NCI-H1436 treated with DMSO at 0.1 percent for 48 hours (cell line): ENCODE measurements around the gene DIAPH3.

ENCODE experiments used
- DNase-seq: peaks from one replicate; lab custom pipeline; 2025; lab: John Stamatoyannopoulos, UW

DIAPH3 gene

DNA sequence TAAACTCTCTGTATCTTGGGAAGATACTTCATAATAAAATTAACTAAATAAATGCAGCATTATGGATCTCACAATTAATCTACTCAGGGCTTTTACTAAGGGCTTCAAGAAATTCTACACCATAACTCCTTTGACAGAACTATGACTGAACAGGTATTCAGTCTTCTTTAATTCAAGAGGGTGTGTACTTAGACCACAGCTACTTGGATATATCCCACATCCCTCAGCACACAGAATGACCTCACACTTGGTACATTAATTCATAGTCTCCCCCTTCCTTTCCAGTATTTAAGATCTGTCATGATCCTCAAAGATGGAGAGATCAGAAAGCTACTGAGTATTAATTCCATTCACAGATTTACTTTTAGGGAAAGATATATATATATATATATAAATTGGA lies 11.6 kb downstream of the DIAPH3 start:
- no peak for DNase-seq

GRCh38 chr13:60150538-60150937 lies 13.2 kb downstream of the DIAPH3 start:
- DNase-seq: no peak

- no peak for DNase-seq
Measured at GRCh38 chr13:60148918-60149317, 14.8 kb downstream of the DIAPH3 start.

DNA sequence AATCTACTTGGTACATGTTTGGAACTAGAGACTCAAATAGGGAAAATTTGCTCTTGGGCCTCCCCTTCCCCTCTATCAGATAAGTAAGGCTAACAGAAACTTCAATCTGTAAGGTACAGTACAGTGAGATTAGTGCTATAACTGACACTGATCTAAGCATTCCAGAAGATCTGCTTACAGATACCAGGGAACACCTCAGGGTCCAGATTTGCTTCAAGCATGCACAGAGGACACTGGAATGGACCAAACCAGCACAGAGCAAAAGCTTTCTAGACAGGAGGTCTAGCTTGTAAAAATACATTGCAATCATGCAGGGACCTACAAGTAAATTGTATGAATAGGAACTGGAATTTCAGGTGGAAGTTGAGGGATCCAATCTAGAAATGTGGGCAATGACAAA lies 16.4 kb downstream of the DIAPH3 start:
- DNase-seq: no peak

DNA sequence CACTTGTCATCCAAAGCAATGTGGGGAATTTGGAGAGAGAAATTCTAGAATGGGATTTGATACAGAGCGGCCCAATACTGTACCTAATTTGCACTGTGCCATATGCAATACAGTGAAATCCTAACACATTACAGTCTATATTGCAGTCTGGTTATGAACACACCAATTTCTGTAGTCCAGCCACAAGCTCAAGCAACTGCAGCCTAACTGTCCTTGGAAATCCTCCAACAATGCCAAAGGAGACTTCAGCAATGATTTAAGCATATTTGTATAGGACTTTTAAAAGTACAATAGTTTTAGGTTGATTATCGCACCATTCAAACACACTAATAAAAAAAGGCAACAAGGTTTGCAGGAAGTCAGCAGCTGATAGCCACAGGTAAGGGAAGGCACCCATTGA lies 17.3 kb downstream of the DIAPH3 start:
- no peak for DNase-seq

GRCh38 chr13:60143775-60144174 lies 20.0 kb downstream of the DIAPH3 start:
- no peak for DNase-seq

DNA sequence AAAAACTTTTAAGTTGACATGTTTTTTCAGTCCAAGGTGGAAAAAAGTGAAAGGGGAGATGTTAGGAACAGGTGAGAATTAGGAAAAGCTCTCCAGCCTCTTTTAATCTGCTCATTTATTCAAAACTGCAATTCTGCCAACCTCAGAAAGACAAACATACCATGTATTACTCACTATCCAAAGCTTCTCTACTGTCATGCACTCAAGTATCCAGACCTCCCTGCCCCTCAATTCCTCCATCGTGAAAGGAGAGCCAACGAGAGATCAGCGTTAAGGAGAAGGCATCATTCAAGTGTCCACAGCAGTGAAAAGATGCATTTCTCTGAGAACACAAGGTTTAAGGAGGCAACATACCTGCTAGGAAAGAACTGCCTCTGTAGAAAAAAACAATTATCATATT lies 24.5 kb downstream of the DIAPH3 start:
- no peak for DNase-seq

GRCh38 chr13:60138674-60139073 lies 25.1 kb downstream of the DIAPH3 start:
- DNase-seq: no peak

GRCh38 chr13:60137911-60138560 lies 25.7 kb downstream of the DIAPH3 start:
- no peak for DNase-seq

GRCh38 chr13:60135344-60135743 lies 28.4 kb downstream of the DIAPH3 start:
- no peak for DNase-seq

DNA sequence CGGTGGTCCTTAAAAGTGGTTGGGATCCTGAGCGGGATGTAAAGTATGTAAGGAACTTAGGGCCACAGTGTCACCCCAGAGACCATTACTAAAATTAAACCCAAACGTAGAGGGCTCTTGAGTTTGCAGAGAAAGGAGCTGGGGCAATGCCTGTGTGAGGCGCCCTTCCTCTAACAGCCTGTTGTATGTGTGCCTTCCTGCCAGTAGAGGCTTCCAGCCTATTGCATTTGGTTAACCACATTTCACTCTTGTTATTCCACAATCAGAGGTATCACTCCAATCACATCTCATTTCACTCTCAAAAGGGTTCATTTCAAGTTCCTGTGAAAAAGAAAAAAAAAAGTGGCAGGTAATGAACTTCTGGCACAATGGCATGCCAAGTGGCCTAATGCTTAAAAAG lies 29.4 kb downstream of the DIAPH3 start:
- no peak for DNase-seq

- DNase-seq: no peak
Measured at GRCh38 chr13:60121337-60121687, 42.4 kb downstream of the DIAPH3 start.

GRCh38 chr13:60120617-60121336 lies 43.0 kb downstream of the DIAPH3 start:
- DNase-seq: no peak

- DNase-seq: no peak
Measured at GRCh38 chr13:60118696-60119400, 44.9 kb downstream of the DIAPH3 start.

DNA sequence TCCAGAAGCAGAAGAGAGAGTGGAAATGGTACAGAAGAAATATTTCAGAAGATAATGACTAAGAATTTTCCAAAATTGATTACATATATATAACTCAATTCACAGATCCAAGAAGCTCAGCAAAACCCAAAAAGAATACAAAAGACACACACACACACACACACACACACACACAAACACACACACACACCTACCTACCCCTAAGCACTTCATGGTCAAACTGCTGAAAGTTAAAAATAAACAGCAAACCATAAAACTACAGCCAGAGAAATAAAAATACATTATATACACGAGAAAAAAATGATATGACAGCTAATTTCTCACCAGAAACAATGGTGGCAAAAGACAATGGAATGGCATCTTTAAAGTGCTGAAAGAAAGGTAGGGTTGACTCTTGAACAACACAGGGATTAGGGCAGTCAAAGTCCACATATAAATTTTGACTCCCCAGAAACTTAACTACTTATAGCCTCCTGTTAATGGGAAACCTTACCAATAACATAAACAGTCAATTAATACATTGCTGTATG lies 49.2 kb downstream of the DIAPH3 start:
- DNase-seq: no peak

DNA sequence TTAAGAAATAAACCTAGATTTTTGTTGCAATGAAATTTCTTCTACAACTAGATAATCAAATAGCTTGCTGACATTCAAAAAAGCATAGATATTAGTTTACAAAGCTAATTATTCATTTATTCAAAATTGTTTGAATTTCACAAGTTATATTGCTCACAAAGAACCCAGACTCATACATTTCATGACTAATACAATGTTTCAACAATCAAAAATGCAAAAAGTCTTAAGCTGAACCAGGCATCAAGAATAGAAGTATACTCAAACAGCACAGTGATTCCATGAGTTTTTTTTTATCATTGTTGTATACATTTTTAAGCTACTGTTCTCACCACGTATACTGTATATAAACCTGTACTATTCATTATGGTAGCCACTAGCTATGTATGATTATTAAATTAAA lies 51.0 kb downstream of the DIAPH3 start:
- DNase-seq: no peak

DNA sequence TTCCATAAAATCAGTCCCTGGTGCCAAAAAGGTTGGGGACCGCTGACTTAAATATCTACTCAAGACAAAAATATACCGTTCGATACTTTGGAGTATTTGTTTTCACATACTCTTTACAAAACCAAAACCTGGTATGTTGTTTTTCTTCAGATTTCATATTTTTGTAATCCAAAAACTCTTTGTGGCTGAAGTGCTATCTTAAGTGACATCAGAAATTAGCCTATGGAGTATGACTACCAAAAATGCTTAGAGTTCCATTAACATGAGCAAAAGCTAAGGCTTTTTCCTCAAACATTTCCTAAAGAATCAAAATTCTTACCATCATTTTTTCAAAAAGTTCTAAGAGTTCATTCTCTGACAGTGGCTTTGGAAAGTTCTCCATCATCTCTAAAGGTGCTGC lies 52.0 kb downstream of the DIAPH3 start:
- DNase-seq: no peak

- DNase-seq: no peak
Measured at GRCh38 chr13:60109285-60109684, 54.4 kb downstream of the DIAPH3 start.

- DNase-seq: no peak
Measured at GRCh38 chr13:60108589-60108988, 55.1 kb downstream of the DIAPH3 start.

- DNase-seq: no peak
Measured at GRCh38 chr13:60099631-60100420, 63.9 kb downstream of the DIAPH3 start.

DNA sequence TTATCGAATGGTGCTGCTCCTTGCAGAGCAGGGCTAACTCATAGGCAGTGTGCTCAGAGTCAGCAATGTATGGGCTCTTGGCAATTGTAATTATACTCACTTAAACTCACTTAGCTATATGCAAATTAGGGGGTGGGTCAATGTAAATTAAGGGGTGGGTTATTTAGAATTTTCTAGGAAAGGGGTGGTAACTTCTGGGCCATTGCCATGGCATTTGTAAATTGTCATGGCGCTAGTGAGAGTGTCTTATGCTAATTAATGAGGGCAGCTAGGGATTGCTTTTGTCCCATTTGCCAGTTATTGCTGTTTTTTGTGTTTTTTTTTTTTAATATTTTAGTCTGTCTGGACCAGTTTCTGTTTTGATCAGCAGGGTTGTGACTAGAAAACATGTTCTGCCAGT lies 68.4 kb downstream of the DIAPH3 start:
- DNase-seq: no peak

DNA sequence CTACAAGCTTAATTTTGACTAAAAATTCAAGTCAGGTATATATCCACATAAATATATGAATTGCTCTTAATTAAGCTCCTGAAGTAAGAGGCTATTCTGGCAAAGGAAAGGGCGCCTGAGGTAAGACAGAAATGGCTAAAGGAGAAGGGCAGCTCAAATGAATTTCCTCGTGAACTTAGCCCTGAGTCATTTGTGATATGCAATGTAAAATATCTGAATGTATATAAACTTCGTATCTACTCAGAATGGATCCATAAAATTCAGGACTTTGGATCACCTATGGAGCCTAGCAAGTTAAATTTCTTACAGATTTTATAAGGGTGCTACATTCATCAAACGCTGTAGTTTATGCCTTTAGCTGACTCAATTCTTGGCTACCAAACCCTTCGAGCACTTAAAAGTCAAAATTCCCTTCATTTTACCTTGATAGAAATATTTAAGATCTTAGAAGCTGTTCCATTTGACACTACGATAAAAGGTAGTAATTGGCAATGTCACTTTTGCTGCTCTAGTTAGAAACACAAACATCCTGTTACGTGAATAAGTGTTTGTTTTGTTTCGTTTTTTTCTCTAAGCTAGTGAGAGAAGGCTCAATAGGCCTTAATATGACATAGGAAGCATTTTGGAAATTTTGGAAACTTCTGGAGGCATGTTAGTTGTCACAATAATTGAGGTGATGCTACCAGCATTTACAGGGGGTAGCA lies 69.2 kb downstream of the DIAPH3 start:
- no peak for DNase-seq
